DMS53 treated with DMSO at 0.1 percent for 48 hours (cell line): ENCODE measurements around the gene GOT1.

Source experiments
- DNase-seq: peaks from one replicate; lab custom pipeline; 2025; ENCODE audit not compliant: unreplicated experiment; lab: John Stamatoyannopoulos, UW

GOT1 gene

DNA sequence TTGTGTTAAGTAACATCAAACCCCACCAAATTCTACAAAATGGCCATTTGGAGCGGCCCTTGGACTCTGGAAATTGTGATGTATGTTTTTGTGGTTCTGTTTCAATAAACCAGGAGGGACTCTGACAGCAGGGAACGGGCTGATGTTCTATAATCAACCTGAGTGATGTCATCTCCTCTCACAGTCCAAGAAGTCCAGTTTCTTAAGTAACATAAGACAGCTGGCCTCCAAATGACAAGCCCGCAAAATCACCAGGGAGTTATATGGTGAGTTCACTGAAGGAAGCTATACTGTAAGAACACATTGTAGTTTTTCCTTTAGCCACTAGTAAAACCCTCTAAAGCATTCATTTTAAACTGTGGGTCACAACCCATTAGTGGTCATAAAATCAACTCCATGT is 34.0 kb downstream of the GOT1 start:
- no peak for DNase-seq

DNA sequence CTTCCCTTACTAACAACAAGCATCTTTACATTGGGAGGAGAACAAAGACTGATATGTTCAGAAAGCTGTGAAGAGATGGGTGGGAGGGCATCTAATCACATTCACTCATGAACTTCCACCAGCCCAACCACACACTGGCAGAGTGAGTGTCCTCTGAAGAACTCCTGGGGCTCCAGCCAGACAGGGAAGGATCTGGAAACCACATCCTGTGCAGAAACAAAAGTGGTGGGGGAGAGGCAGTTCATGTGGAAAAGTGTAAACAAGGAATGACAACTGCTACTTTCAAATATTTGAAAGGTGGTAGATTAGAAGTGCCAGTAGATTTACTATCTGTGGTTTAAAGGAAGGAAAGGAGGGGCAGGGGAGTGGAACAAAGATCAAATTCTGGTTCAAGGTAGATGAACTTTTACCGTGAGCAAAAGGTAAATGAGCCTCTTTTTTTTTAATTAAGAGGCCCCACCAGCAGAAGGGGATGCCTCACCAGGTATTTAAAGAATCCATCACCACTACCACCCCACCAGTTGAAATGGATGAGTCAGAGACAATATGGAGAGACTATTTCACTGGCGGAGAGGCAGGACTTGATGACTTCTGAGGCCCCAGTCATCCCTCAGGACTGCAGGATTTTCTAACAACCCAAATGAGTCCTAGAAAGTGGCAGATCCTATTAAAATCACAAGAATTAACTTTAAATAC is 34.5 kb downstream of the GOT1 start:
- DNase-seq: peak; percentile 73

DNA sequence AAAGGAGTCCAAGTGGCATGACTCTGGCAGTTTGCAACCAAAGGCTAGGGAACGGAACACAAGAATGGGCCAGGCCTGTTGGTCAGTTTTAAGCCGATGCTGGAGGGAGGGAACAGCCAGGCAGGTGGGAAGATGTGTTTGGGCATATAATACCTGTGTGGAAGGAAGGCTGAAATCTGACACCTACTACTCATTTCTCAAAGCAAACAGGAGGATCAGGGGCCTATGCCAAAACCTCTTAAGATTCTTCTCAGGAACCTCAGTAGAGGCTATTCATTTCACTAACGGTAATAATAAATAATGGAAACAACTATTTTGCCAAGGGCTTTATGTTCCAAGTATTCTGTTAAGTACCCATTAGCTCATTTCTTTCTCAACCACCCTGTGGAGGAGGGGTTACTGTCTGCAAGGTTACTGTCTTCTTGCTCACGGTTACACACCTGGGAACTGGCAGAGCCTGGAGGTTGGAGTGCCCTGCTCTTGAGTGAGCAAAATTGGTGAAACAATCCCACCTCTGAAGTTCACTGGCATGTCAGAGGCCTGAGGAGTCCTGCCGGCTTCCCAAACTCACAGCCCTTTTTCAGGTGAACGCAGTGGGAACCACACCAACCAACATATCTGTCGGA is 35.5 kb downstream of the GOT1 start:
- DNase-seq: peak; percentile 62

DNA sequence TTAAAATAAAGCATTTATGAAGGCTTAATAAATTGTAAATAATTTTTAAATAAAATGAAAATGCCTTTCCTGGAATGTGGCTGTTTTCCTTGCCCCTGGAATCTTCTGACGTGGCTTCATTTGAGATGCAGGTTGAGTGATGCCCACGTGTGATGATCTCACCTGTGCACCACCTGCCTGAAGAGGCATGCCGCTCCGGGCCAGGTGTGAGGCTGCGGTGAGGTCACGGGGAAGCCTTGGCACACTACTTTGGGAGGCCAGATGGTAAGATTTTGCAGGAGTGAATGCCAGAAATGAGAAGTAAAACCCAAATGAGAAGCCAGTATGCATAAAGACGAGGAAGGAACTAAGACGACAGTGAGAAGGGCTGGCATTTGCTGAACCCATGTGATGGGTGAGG is 36.2 kb downstream of the GOT1 start:
- peak; percentile 30 for DNase-seq

DNA sequence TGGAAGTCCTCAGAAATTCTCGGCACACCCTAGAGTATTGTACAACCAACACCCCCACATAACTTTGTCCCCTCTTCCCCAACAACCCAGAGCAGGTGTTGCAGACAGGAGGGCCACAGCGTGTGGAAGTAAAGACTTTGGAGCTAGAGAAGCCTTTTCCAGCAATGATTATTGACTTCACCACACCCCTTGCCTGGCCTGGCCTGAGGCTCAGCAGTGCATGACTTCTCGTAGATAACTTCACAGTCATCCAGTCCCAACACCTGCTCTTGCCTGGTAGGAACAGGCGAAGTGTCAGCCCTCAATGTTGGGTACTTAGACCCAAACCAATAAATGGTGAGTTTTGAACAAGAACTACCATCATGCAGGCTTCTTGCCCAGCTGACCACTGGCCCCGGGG is 36.7 kb downstream of the GOT1 start:
- no peak for DNase-seq

DNA sequence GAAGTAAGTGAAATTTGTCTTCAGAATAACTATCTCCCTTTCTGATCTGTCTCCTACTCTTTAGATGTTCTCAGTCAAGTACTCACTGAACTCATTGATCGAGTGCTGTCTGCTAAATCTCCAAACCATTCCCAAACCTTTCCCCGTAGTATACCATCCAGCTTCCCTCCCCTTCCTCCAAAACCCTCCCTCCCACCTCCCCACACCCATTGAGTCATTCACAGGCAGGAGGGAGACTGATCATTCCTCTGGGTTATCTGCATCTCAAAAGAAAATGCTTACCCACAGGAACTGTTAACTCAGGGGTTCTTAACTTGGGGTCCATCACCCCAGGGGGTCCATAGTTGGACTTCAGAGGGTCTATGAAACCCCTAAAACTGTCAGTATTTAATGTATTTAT is 37.4 kb downstream of the GOT1 start:
- no peak for DNase-seq

DNA sequence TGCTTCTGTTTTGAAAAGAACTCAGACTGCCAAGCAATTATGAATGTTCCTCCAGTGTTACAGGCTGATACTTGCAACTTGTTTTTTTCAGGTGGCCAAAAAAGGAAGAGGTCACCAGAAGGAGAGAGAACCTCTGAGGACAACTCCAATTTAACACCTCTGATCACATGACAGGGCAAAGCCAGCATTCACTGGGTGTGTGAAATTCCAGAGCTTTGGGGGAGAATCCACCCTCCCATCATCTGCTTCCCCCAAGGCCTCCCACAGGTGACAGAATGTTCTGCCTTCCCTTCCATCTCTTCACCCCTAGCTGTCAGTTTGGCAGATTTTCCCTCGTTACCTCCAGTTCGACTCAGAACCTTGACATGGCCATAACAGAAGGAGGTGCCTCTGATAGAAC is 39.1 kb downstream of the GOT1 start:
- DNase-seq: no peak

DNA sequence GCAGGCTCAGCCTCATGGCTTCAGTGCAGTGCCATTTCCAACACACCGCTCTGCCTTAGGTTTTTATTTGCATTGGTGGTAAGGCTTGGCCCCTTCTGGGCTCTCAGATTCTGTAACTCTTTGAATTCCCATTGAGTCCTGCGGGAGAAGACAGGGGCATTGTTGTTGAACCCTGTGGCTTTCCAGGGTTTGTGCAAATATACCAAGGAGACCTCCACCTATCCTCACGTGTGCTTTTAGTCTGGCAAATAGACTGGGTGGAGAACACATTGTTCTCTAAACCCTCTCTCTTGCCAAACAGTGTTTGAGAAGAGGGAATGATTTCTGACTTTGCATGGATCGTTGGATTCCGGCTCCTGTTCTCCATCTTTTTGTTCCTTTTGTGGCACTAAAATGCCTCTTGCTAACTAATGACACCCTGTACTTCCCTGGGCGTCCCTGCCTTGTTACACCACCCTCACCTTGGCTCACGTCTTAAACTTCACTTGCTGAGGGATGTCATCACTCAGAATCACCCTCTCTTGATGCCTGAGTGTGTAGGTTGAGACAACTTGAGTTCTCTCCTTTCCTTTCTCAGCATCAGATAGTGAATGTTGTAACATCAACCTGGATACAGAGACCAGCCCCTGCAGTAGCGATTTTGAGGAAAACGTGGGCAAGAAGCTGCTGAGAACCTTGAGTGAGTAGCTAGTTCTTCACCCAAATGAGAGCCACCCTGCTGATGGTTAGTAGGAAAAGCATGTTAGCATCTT is 40.5 kb downstream of the GOT1 start:
- no peak for DNase-seq

DNA sequence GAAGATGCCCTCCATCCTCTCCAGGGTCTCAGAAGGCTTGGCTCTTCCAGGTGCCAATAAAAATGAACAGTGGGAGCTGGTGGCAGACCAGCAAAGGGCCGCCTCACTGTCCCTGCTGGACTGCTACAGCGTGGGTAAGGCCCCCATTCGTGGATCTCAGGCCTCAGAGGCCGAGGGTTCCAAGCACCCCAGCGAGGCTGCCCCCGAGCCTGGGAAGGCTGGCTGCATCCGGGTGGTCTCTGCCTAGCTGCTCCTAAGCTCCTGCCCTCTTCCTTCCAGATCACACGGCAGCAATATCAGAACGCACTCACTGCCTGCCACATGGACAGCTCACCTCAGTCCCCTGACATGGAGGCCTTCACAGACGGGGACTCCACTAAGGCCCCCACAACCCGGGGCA is 42.9 kb downstream of the GOT1 start:
- no peak for DNase-seq

DNA sequence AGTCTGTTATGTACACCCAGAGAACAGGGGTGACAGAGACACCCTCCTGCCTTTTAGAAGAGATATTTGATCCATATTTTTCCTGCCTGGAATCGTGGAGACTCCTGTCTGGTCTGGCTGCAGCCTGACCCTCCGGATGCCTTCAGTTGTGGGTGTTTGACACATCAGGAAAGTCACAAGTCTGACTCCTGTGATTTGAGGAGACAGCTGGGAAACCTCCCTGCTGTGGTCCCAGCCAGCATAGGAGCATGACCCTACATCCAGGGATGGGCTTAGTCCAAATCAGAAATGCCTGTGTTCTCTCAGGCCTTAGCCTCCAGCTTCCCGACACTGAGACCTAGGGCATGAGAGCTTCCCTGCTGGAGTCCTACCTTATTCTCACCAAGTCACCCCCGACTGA is 43.4 kb downstream of the GOT1 start:
- no peak for DNase-seq

DNA sequence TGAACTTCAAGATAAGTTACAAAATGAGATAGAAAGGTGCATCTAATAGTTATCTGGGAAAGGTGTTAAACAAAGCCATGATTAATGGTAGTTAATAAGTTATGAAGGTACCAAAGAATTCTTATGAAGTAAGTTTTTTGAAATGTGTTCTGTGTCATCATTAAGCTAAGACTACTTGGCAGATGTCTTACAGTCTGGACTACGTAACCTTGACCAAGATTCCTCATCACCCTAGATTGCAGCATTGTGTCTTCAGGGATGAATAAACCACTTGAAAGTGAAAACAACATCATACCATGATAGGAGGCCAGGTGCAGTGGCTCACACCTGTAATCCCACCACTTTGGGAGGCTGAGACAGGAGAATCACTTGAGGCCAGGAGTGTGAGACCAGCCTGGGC is 48.2 kb downstream of the GOT1 start:
- no peak for DNase-seq

DNA sequence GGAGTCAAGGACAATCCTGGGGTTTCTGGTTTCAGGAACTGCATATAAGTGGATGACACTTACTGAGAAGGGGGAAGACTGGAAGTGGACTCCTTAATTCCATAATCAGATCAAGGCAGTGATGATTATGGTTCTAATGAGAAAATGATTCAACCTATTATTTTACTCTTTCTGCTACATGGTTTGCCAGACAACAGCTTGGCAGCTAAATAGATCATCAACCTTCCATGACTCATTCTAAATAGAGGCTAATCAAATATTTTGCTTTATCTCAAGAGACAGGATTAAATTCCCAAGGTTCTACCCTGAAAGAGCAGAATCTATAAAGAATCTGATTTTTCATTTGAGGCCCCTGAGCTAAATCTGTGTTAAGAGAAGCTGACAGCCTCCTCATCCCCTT is 55.0 kb downstream of the GOT1 start:
- peak; percentile 31 for DNase-seq

DNA sequence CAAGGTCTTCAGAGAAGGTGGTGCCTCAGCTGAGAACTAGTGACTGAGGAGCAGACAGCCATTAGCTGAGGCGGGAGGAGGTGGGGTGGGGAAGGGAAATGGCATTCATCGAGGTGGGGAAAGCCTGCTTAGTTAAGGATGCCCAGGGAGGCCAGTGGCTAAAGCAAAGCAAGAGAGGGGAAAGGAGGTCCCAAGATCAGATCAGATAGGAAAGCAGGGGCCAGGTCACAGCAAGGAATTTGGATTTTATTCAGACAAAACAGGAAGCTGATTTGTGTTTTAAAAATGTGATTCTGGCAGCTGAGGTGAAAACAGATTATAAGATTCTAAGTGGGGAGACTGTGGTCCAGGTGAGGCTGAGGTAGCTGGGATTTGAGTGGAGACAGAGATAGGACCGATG is 55.5 kb downstream of the GOT1 start:
- DNase-seq: no peak

DNA sequence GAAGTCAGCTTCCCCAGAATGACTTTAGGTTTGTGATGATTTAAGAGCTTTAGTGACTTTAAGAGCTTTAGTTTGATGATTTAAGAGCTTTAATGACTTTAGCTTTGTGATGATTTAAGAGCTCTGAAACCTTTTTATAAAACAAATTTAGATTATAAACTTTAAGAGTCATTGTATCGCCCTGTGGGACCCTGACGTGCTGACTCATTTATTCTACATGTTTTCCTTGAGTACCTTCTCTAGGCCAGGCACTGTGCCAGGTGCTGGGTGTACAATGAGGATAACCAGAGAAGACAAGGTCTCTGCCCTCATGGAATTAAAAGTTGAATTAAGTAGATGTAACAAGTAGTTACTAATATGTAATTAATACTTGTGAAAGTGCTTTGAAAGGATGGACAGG is 55.9 kb downstream of the GOT1 start:
- no peak for DNase-seq

DNA sequence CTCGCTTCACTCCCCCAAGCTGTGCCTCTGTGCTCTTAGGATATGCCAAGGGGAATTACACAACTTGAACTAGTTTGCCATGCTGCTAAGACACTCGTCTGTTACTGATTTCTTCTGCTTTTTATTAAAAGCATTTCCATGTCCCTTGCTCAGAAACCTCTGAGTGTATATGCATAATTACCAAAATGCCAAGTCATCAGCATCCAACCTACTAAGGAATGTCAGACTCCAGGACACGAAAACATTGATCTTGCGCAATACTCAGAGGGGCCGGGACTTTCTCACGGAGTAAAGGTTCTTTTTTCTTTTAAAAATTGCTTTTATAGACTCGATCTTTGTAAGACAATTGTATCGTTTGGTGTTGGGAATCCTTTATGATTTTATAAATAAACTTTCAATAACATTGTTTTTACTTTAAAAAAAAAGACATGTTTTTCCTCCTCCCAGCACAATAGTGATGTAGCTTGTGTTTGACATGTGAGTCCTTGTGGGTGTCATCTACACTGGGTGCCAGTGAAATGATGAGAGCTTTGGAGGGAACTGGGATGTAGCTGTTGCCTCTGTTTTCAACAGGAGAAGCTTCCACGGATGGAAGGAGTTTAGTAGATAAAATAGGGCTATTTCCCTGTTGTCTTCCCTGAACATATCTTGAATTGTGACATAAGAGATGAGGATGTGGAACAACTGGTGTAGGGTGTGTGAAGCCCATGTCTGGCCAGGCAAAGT is 57.7 kb downstream of the GOT1 start:
- DNase-seq: no peak

DNA sequence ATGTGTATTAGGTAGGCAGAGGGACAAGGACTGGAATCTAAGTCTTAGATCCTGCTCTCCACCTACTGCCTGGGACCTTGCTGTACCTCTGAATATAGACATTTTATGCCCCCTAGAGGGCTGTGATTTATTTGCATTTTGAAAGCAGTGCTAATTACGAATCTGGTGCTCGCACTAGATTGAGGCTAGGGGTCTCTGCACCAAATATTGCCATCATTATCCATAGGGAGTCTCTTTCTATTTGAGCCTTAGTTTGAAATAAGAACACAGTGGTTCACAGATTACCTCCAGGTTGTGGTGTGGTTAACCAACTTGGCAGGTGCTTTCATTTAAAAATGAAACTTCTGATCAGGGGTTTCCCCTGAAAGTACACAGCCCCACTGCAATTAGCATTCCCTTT is 59.4 kb downstream of the GOT1 start:
- DNase-seq: peak; percentile 19

DNA sequence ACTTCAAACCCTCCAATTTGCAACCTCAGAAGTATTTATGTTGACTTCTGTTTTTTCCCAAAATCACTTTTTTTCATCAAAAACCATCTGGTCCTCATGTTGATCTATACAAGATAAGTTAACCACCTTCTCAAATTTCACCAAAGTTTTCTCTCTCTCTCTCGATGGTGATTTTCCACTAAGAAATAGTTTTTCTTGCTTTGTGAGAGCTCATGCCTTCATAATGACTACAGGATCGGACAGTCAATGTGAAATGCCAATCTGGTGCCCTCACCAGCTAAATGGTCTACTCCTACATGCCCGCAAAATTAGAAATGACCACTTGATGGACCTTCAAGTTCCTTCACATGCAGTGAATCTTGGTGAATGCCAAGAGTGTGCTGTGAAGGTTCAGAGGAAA is 60.9 kb downstream of the GOT1 start:
- no peak for DNase-seq

DNA sequence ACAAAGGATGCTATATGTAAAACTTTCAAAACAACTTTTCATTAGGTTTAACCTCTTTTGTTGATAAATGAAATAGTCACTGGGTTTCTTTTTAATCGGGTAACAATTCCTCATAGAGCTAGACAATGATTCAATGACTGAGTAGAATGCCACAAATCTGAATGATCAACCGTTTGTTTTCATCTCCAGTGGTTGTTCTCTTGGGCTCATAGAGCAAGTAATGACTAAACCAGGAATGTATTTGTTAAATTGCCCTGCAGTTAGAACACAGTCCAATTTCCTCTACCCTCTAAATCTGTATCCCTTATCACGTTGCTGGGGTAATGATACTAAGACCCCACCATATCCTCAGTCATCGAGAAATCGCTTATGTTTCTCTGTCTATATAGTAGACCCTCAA is 61.3 kb downstream of the GOT1 start:
- DNase-seq: no peak

DNA sequence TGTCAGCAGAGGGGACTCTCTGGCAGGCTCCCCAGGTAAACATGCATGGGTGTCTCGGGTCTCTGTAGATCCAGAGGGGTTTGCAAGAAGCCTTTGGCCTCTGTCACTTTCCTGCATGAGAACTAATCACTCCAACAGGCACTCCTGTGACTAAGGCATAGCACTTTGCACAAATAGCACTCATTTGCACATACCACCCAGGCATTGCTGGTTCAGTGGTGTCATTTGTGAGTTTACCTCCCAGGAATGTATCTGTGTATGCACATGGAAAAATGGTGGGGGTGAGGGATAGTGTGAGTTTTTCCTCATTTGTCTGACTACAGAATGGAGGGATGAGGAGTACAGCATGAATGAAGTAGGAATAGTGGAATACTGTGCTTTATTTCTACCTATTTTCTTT is 61.8 kb downstream of the GOT1 start:
- no peak for DNase-seq

DNA sequence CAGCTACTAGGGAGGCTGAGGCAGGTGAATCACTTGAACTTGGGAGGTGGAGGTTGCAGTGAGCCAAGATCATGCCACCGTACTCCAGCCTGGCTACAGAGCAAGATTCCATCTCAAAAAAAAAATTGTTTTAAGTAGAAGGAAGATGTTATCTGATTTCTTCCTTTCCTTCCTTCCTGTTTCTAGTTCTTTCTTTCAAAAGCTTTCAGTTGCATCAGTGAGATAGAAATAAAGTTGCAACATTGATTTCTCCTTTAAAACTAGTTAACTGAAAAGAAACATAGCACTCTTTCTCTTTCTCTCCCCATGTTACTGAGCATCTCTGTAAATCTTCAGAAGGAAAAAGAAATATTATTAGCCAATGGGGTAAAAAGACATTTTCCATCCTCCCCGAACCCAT is 63.8 kb downstream of the GOT1 start:
- no peak for DNase-seq

DNA sequence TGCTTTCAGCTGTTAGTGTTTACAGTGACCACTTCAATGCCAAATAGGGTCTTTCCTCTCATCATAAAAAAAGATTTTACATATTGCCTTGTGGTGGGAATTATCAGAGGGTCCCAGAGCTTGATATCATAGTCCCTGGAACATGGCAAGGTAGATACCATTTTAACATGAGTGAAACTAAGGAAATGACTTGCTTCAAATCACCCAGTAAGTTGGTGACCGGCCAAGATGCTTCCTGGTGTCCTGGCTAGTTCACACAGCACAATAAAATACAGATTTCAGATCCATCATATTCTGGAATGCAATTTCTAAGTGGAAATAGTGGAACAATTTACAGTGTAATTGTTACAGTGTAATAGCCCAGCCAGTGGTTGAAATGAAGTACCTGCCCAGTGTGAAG is 64.7 kb downstream of the GOT1 start:
- no peak for DNase-seq

DNA sequence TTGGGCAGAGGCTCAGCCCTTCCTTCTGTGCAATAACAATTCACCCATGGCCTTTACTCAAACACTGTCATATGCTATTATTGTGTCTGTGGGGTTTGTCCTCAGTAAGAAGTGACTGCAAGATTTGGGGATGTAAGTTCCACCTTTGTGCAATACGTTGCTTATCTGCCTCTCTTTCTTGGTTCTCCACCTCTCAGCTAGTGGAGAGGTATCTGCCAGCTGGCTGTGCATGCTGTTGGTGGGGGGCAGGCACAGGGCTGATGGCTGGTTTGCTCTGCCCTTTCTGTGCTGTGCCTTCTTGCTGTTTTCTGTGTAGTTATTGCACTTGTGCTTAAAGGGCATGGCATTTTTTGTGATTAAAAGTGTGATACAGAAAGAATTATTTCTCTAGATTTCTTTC is 65.1 kb downstream of the GOT1 start:
- DNase-seq: no peak
